ENCODE data around the gene PXT1.

Gene PXT1

DNA sequence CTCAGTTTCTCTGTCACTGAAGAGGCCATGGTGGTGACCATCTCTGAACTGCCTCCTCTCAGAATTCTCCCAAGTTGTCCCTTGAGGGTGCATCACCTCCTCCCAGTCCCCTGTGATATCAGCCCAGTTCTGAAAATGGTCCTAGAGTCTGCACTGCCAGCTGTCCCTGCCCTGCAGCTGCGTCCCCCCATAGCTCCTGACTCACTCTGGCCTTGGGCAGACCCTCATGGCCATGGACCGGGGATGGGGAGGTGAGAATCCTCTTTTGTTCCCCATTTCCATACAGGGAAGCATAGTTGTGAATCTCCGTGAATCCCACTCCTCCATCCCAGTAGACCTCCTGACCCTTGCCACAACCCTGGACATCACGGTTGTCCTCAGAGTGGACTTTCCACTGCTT is 59.7 kb downstream of the PXT1 start:
- TF ChIP-seq, protein P1, sequence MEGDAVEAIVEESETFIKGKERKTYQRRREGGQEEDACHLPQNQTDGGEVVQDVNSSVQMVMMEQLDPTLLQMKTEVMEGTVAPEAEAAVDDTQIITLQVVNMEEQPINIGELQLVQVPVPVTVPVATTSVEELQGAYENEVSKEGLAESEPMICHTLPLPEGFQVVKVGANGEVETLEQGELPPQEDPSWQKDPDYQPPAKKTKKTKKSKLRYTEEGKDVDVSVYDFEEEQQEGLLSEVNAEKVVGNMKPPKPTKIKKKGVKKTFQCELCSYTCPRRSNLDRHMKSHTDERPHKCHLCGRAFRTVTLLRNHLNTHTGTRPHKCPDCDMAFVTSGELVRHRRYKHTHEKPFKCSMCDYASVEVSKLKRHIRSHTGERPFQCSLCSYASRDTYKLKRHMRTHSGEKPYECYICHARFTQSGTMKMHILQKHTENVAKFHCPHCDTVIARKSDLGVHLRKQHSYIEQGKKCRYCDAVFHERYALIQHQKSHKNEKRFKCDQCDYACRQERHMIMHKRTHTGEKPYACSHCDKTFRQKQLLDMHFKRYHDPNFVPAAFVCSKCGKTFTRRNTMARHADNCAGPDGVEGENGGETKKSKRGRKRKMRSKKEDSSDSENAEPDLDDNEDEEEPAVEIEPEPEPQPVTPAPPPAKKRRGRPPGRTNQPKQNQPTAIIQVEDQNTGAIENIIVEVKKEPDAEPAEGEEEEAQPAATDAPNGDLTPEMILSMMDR (conservative IDR thresholded peaks at IDR 0.05; ENCODE audit: low read length) = no peak
- H3K4me3 ChIP-seq (ENCODE audit: low read length) = no peak overlapping the region
- no peak for DNase-seq (ENCODE audit: low read depth)

DNA sequence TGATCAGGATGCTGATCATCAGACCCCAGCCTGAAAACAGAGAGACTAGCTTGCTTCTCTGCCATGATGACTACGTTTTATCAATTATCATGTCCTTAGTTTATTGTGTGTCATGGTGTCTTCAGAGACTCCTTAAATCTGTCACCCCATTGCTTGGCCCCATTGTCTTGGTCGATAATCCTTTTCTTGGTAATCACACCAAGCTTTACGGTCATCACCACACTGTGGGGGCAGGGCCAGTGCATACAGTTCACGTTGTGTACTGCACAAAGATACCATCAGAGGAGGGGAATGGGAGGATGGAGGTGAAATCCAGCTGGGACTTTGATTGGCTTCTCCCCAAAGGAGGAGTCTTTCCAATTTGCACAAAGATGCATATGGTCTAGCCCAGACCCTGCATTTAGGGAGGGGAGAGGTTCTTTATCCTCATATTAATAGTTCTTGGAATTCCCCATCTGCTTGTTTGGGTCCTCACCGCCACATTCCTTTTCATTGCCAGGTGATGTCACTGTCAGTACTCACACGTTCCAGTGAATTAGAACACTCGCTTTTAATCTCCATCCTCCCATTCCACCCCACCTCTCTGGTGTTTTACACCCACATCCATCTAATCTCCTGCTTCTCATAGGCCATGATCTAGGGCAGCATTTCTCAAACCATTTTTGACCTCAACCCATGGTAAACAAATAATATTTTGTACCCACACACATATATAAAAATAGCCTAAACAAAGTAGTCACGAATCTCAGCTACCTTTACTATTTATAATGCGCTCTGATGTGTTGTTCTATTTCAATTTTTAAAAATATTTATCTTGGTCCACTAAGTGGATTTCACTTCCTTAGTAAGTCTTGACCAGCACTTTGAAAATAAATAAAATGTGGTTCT is 60.9 kb downstream of the PXT1 start:
- TF ChIP-seq, protein P1 (conservative IDR thresholded peaks at IDR 0.05; ENCODE audit: low read length) = no peak
- H3K4me3 ChIP-seq (ENCODE audit: low read length) = no peak overlapping the region
- no peak for DNase-seq (ENCODE audit: low read depth)

DNA sequence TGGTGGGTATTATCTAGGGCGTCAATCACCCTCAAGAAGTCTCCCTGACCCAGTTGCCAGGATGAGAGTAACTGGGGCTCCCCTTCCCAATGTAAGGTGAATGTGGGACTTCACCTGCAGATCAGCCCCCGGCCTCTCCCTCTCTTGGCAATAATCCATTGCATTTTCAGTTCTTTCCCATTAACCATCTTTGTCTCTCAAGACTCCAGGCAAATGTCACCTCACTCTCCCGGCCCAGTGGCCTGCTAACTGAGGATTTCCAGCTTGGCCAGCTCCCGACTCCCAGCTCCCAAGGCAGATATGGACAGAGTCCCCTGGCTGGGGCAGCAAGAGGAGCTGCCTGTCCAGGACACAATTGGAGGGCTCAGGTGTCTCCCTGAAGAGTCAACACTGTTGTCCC is 62.5 kb downstream of the PXT1 start:
- no peak for DNase-seq (ENCODE audit: low read depth)
- TF ChIP-seq, protein P1 (conservative IDR thresholded peaks at IDR 0.05; ENCODE audit: low read length) = no peak

DNA sequence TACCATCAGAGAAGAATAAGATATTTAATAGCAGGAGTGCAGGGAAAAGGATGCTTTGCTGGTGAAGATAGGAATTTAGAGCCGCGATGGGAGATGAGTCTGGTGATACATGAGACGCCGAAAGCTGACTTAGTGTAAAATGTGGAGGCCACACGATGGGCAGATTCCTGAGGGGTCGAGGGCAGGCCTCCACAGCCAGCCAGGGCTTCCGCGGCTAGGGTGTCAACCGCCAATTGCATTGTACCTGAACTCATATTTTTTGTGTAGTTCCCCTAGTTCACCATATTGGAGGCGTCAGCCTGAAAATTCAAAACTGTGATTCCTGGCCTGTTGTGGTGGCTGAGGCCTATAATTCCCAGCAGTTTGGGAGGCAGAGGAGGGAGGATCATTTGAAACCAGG is 63.7 kb downstream of the PXT1 start:
- no peak overlapping the region for H3K4me3 ChIP-seq (ENCODE audit: low read length)
- TF ChIP-seq, protein P1 (conservative IDR thresholded peaks at IDR 0.05; ENCODE audit: low read length) = no peak
- no peak for DNase-seq (ENCODE audit: low read depth)

More for the DNA sequence above, 62.5 kb downstream of the PXT1 start:
- H3K4me3 ChIP-seq (ENCODE audit: low read length) = no peak overlapping the region

DNA sequence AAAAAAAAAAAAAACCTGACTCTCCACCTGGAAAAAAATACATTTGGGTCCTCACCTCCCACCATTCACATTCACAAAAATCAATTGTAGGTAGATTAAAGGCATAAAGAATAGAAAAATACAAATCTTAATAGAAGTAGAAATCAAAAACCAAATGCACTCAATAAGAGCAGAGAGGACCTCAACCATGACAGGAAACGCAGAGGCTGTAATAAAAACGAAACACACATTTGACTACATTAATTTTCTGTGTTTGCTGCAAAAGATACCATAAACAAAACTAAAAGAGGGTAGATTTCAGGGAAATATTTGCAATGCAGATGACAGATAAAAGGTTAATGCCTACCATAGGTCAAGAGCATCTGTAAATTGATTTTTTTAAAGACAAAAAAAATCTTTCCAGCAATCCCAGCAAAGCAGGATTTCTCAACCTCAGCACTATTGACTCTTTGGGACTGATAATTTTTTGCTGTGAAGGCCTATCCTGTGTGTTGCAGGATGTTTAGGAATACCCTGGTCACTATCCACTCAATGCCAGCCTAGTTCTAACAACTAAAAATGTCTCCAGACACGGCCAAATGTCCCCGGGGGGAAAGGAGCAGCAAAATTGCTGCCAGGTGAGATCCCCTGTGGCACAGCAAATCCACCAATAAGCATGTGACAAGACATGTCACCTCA is 64.3 kb downstream of the PXT1 start:
- H3K4me3 ChIP-seq (ENCODE audit: low read length) = no peak overlapping the region
- TF ChIP-seq, protein P1 (conservative IDR thresholded peaks at IDR 0.05; ENCODE audit: low read length) = no peak
- DNase-seq (ENCODE audit: low read depth) = no peak

DNA sequence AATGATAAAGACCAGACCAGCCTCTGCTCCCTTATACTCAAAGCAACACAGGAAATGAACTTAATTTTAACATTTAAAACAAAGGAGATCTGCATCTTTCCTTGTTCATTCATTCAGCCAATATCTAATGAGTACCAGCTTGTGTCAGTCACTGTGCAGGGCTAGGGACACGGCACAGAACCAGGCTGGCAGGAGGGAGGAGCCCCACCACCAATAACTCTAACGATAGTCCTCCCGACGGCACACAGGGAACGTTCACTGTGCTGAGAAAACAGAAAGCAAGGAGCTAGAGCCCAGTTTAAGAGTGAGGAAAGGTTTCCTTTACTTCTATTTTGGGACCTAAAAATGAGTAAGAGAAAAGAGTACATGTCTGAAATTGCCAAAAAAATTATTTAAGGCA is 65.1 kb downstream of the PXT1 start:
- TF ChIP-seq, protein P1 (conservative IDR thresholded peaks at IDR 0.05; ENCODE audit: low read length) = no peak
- H3K4me3 ChIP-seq (ENCODE audit: low read length) = no peak overlapping the region

DNA sequence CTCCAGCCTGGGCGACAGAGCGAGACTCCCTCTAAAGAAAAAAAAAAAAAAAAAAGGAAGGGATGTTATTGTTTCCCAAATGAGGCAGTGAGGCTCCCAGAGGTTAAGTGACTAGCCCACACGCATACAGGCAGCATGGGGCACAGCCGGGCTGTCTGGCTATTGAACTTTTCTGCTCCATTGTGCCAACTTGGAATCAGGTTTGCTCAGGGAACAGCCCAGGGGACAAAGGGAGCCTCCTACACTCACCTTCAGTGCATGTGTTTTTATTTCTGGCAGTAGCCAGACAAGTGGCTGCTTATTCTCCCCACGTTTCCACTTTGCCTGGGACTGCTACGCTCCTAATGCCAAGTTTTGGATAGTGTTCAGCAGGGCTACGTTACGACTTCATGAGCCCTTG is 65.9 kb downstream of the PXT1 start:
- TF ChIP-seq, protein P1 (conservative IDR thresholded peaks at IDR 0.05; ENCODE audit: low read length) = no peak
- no peak for DNase-seq (ENCODE audit: low read depth)
- H3K4me3 ChIP-seq (ENCODE audit: low read length) = no peak overlapping the region

More for the DNA sequence above, 65.1 kb downstream of the PXT1 start:
- DNase-seq (ENCODE audit: low read depth) = no peak
